Renal cortex interstitium (tissue), 11 donors: ENCODE results near the gene EXOC6B. TPM values are rescaled to one million over a fixed set of nuclear protein-coding genes. Genes with fewer than 3 reads are reported as not detected.

Source experiments
- DNase-seq, 11 donors: peaks; one replicate each; pipeline ENCODE4 v3.0.0-alpha.2; 2013; ENCODE audit warnings: low read depth in 9 of 11, low spot score in 4 of 11; ENCODE audit errors: extremely low read depth in 1 of 11
- polyA plus RNA-seq, 3 donors: library from polyadenylated mRNA; unstranded; fragments of 120-200 nt; gene quantifications; one replicate each; pipeline ENCODE4 v1.2.1, GENCODE V29; 2013; ENCODE audit not compliant: insufficient read length in 3 of 3

EXOC6B gene
- polyA plus RNA-seq, 3 donors: 22.2 to 24.2 (median 22.7) TPM

GRCh38 chr2:72183016-72183415 lies 642.8 kb downstream of the EXOC6B start:
- DNase-seq: peak in 5 of 11 donors; percentile 20 to 58 (median 37)

- no peak for DNase-seq
Measured at GRCh38 chr2:72182547-72182946, 643.3 kb downstream of the EXOC6B start.

GRCh38 chr2:72181616-72182015 lies 644.2 kb downstream of the EXOC6B start:
- no peak for DNase-seq

GRCh38 chr2:72180351-72180750 lies 645.5 kb downstream of the EXOC6B start:
- no peak for DNase-seq

GRCh38 chr2:72178551-72178950 lies 647.3 kb downstream of the EXOC6B start:
- no peak for DNase-seq

- DNase-seq: no peak
Measured at GRCh38 chr2:72176281-72176680, 649.6 kb downstream of the EXOC6B start.

GRCh38 chr2:72175636-72176035 lies 650.2 kb downstream of the EXOC6B start:
- no peak for DNase-seq

- no peak for DNase-seq
Measured at GRCh38 chr2:72173640-72174321, 652.1 kb downstream of the EXOC6B start.

- no peak for DNase-seq
Measured at GRCh38 chr2:72172478-72172877, 653.4 kb downstream of the EXOC6B start.

- no peak for DNase-seq
Measured at GRCh38 chr2:72166279-72166678, 659.6 kb downstream of the EXOC6B start.

GRCh38 chr2:72165792-72166191 lies 660.0 kb downstream of the EXOC6B start:
- no peak for DNase-seq

- DNase-seq: no peak
Measured at GRCh38 chr2:72162574-72162973, 663.3 kb downstream of the EXOC6B start.

- DNase-seq: no peak
Measured at GRCh38 chr2:72159211-72159993, 666.4 kb downstream of the EXOC6B start.

- DNase-seq: no peak
Measured at GRCh38 chr2:72157871-72158771, 667.7 kb downstream of the EXOC6B start.

- DNase-seq: no peak
Measured at GRCh38 chr2:72156872-72157271, 669.0 kb downstream of the EXOC6B start.

GRCh38 chr2:72155737-72156136 lies 670.1 kb downstream of the EXOC6B start:
- no peak for DNase-seq

- DNase-seq: no peak
Measured at GRCh38 chr2:72155151-72155550, 670.7 kb downstream of the EXOC6B start.

- no peak for DNase-seq
Measured at GRCh38 chr2:72154386-72154975, 671.4 kb downstream of the EXOC6B start.

GRCh38 chr2:72153924-72154323 lies 671.9 kb downstream of the EXOC6B start:
- DNase-seq: no peak
